ENCODE measurements around the gene HAP1.
A peak's percentile ranks its signal among the peaks of the same experiment; 100 is the strongest.
"Not testable (repeated sequence)": the region's sequence is repeated elsewhere in the genome, so short reads cannot be mapped to it uniquely, and the experiment has no call there.

HAP1 gene

GRCh38 chr17:41734139-41734948, at the start of gene HAP1:
TSS of gene HAP1 (minus strand) at chr17:41734643. CDS start at chr17:41734634, 9 bp downstream.
- in situ Hi-C loops (cut with HindIII; ENCODE audit: low pct_unique_long_range_greater_than_20kb, low sequenced_read_pairs) = no loop called here
- DNase-seq (ENCODE audit: low read depth in 1 of 2, low spot score in 1 of 2) = peak; percentile 83 to 90
- TF ChIP-seq JUND (IDR thresholded peaks at IDR 0.05; ENCODE audit: low read depth) = no peak

GRCh38 chr17:41782142-41782541, 47.7 kb upstream of the HAP1 start:
- no peak for TF ChIP-seq JUND (IDR thresholded peaks at IDR 0.05; ENCODE audit: low read depth)
- in situ Hi-C loops (cut with HindIII; ENCODE audit: low pct_unique_long_range_greater_than_20kb, low sequenced_read_pairs) = no loop called here
- no peak for DNase-seq (ENCODE audit: low read depth in 1 of 2, low spot score in 1 of 2)

- DNase-seq (ENCODE audit: low read depth in 1 of 2, low spot score in 1 of 2) = peak in 1 of 2 experiments; percentile 44
- in situ Hi-C loops (cut with HindIII; ENCODE audit: low pct_unique_long_range_greater_than_20kb, low sequenced_read_pairs) = no loop called here
- TF ChIP-seq JUND (IDR thresholded peaks at IDR 0.05; ENCODE audit: low read depth) = no peak
These were observed 47.1 kb upstream of the HAP1 start for GRCh38 chr17:41781404-41782110.

- no peak for TF ChIP-seq JUND (IDR thresholded peaks at IDR 0.05; ENCODE audit: low read depth)
- in situ Hi-C loops (cut with HindIII; ENCODE audit: low pct_unique_long_range_greater_than_20kb, low sequenced_read_pairs) = no loop called here
- DNase-seq (ENCODE audit: low read depth in 1 of 2, low spot score in 1 of 2) = no peak
These were observed 45.5 kb upstream of the HAP1 start for GRCh38 chr17:41779954-41780353.

DNA sequence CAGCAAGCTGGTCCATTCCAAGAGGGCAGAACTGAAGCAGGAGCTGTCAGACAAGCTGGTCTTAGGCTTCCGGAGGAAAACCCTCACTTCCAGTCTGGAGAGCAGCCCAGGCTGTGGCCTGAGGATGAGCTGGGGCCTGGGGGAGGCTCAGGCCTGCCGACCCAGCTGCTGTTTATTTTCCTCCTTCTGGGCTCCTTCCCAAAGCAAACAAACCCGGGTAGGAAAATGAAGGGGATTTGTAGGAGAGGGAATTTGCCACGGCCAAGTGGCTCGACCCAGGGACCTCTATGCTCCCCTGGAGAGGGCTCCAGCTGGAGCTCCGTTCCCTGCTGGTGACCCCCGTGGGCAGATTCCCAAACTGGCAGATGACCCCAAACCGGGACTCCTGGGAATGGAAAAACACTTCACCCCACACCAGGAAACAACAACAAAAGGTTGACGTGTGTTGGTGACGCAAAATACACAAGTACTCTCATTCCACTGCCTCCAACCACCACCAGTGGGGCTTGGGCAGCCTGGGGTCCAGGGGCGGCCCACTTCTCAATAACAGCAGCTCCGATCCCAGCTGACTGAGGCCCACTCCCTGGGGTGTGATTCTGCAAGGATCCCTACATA, 43.2 kb upstream of the HAP1 start:
- in situ Hi-C loops (cut with HindIII; ENCODE audit: low pct_unique_long_range_greater_than_20kb, low sequenced_read_pairs) = no loop called here
- peak in 1 of 2 experiments; percentile 94 for DNase-seq (ENCODE audit: low read depth in 1 of 2, low spot score in 1 of 2)

DNA sequence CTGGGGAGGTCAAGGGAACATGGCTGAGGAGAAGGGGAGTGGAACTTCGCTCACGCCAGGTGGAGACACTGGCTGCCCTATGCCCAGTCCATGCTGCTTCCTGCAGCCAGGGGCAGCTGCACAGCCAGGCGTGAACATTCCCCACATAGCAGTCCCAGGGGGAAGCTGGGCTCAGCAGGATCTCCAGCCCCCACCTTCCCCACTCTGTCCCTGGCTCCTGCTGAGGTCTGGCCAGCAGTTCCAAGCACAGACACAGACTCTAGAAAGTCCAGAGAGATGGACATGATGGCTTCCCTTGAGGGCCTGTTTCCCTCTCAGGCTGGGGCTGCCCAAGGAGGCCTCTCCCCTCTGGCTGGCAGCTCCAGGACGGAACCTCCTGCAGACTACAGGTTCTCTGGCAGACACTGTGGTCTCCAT, 42.7 kb upstream of the HAP1 start:
- no peak for TF ChIP-seq JUND (IDR thresholded peaks at IDR 0.05; ENCODE audit: low read depth)
- peak in 1 of 2 experiments; percentile 73 for DNase-seq (ENCODE audit: low read depth in 1 of 2, low spot score in 1 of 2)
- in situ Hi-C loops (cut with HindIII; ENCODE audit: low pct_unique_long_range_greater_than_20kb, low sequenced_read_pairs) = no loop called here

More for the DNA sequence above, 43.2 kb upstream of the HAP1 start:
- no peak for TF ChIP-seq JUND (IDR thresholded peaks at IDR 0.05; ENCODE audit: low read depth)

GRCh38 chr17:41776262-41776900, 41.9 kb upstream of the HAP1 start:
- in situ Hi-C loops (cut with HindIII; ENCODE audit: low pct_unique_long_range_greater_than_20kb, low sequenced_read_pairs); DNase-seq (ENCODE audit: low read depth in 1 of 2, low spot score in 1 of 2): not testable (repeated sequence)

GRCh38 chr17:41775394-41776226, 41.2 kb upstream of the HAP1 start:
- in situ Hi-C loops (cut with HindIII; ENCODE audit: low pct_unique_long_range_greater_than_20kb, low sequenced_read_pairs) = no loop called here
- DNase-seq (ENCODE audit: low read depth in 1 of 2, low spot score in 1 of 2) = no peak
- no peak for TF ChIP-seq JUND (IDR thresholded peaks at IDR 0.05; ENCODE audit: low read depth)

DNA sequence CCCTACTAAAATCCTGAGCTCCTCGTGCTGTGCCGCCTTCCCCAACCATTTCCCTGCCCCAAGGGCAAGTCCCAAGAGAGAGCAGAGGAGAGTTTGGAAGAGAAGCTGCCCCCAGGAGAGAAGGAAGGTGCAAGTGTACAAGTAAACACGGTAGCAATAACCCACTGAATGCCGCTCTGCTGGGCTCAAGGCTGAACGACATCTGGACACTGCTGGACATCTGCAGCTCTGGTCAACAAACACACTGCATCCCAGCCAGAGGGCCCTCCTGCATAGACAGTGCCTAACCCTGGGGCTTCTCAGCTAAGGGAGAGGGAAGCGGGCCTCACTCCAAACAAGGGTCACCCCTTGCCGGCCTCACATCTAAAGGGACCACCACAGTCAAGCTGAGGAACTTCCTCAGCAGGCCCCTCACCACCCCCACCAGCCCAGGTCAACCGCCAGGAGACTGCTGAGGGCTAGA, 39.3 kb upstream of the HAP1 start:
- no peak for TF ChIP-seq JUND (IDR thresholded peaks at IDR 0.05; ENCODE audit: low read depth)
- peak in 1 of 2 experiments; percentile 49 for DNase-seq (ENCODE audit: low read depth in 1 of 2, low spot score in 1 of 2)
- in situ Hi-C loops (cut with HindIII; ENCODE audit: low pct_unique_long_range_greater_than_20kb, low sequenced_read_pairs) = no loop called here

DNA sequence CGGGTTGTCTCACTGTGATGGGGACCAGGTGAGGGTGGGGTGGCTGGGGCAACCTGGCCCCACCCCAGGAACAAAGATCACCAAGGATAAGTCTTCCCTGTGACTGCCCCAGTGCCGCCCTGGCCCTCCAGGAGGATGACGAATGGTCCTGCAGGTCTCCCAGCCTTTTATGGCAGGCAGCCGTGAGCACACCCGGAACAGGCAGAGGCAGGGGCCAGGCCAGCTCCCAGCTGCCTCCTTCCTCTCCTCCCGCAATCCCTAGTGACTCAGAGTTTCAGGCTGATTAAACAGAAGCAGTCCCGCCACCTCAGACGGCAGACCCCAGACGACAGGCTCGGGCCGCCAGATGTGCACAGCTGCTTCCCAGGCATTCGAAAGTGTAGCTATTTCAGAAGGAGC, 38.7 kb upstream of the HAP1 start:
- peak; percentile 67 to 74 for DNase-seq (ENCODE audit: low read depth in 1 of 2, low spot score in 1 of 2)
- in situ Hi-C loops (cut with HindIII; ENCODE audit: low pct_unique_long_range_greater_than_20kb, low sequenced_read_pairs) = no loop called here
- TF ChIP-seq JUND (IDR thresholded peaks at IDR 0.05; ENCODE audit: low read depth) = no peak

DNA sequence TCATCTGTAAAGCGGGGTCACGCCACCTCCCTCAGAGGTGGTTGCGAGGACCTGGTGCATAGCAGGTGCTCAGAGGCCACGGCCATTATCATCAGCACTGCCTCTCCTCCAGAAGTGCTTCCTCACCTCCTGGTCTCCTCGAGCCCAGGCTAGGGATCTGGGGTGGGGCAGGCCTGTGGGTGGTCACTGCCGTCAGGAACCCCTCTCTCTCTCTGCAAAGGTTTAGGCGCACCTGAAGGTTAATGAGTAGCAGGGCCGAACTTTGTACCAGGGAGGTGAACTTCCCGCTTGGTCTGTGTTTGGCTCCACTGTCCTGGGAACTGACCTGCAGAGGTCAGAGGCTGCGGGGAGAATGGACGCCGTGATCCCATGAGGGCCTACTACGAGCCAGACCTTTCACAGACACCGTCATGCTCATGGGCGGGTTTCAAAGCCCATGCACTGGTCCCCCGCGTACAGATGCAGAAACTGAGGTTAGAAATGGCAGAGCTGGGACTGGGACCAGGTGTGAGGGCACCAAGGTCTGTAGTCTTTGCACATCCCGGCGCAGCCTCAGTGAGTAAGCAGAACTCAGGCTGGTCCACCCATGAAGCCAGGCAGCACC, 38.2 kb upstream of the HAP1 start:
- no peak for DNase-seq (ENCODE audit: low read depth in 1 of 2, low spot score in 1 of 2)
- in situ Hi-C loops (cut with HindIII; ENCODE audit: low pct_unique_long_range_greater_than_20kb, low sequenced_read_pairs) = no loop called here
- TF ChIP-seq JUND (IDR thresholded peaks at IDR 0.05; ENCODE audit: low read depth) = no peak

Data from T47D (cell line).